Panc1 (cell line): Measurements from ENCODE around the gene VPS29.

ENCODE experiments used
- CTCF ChIP-seq: fragments of 450-650 bp; IDR thresholded peaks from 2 replicates; pipeline ENCODE4 v1.5.1; 2017; ENCODE audit warnings: mild to moderate bottlenecking
- POLR2AphosphoS5 ChIP-seq: IDR thresholded peaks from 2 replicates; pipeline ENCODE4 v1.6.1; 2012; ENCODE audit warnings: mild to moderate bottlenecking, low read depth, low read length, moderate library complexity
- TCF7L2 ChIP-seq: IDR thresholded peaks from 2 replicates; pipeline ENCODE4 v1.6.1; 2011; ENCODE audit warnings: mild to moderate bottlenecking, low read depth, low read length, inconsistent platforms

- TF ChIP-seq CTCF = no peak
- TF ChIP-seq TCF7L2 = no peak
- no peak for TF ChIP-seq POLR2AphosphoS5
These were observed 12.5 kb upstream of the VPS29 start for GRCh38 chr12:110514363-110514762.
